ENCODE results near the gene ANKRD13B. TPM values are rescaled to one million over a fixed set of nuclear protein-coding genes. Genes with fewer than 3 reads are reported as not detected.

ANKRD13B gene
- total and polyA plus RNA-seq, 2 of the 13 experiments (the other 11 are each of a cell fraction or from before 2014, with no cell fraction given) = 1.7 to 1.8 TPM

DNA sequence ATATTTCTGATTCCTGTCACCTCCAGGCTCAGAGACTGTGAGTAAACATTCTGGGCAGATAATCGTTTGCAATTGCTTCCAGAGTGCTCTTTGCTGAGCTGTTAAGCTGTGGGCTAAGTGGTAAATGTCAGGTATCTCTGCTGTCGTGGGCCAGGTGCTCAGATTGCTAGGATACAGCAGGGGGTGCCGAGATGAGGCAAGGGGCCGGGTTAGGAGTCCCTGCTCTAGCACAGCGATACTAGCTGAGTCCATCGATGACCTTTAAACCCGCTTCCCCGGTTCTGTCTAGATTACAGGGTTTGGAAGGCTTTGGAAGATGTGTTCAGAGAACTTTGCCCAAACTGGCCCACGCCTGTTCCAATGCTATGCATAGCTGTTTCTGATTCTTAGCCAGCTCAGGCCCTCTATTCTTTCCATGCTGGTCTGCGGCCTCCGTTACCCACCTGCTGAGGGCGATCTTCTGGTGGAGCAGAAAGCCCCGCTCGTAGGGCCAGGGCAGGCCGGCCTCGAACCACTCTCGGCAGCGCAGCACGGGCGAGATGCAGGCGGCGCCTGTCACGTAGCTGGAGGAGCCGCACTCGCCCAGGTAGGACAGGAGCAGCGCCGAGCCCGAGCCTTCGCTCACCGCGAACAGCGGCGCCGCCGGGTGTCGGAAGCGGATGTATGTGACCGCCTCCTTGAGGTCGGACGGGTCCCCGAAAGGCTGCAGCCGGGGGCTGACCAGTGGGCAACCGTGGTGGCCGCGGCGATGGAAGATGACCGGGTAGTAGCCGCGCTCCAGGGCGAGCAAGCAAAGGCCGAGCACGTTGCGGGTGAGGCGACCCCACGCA lies 27.1 kb upstream of the ANKRD13B start (continued):
- TF ChIP-seq ZNF850 (CRISPR knock-in tag; conservative IDR thresholded peaks at IDR 0.05) (no peak), ZNF33A (CRISPR knock-in tag; IDR thresholded peaks at IDR 0.05; ENCODE audit: borderline replicate concordance) (no peak), ZNF605 (CRISPR knock-in tag; IDR thresholded peaks at IDR 0.05) (peak; percentile 71), HOXA9 (CRISPR knock-in tag; IDR thresholded peaks at IDR 0.05; ENCODE audit: borderline replicate concordance) (no peak), ZNF12 (CRISPR knock-in tag; IDR thresholded peaks at IDR 0.05) (no peak; the same call in 1 of the 2 replicates), GTF3A (CRISPR knock-in tag; conservative IDR thresholded peaks at IDR 0.05) (no peak), MBD4 (IDR thresholded peaks at IDR 0.05; ENCODE audit: borderline replicate concordance, low read length) (no peak), ZNF30 (CRISPR knock-in tag; IDR thresholded peaks at IDR 0.05) (peak; percentile 67; the same call in 1 of the 2 replicates), ZBTB42 (CRISPR knock-in tag; IDR thresholded peaks at IDR 0.05) (no peak), TP53 (CRISPR knock-in tag; conservative IDR thresholded peaks at IDR 0.05) (no peak), NR1H2 (CRISPR knock-in tag; IDR thresholded peaks at IDR 0.05; ENCODE audit: borderline replicate concordance, low read depth) (0 out of 2 replicates have a peak, but pooled peaks have one; percentile 7), ZNF326 (CRISPR knock-in tag; IDR thresholded peaks at IDR 0.05; ENCODE audit: borderline replicate concordance) (no peak), ATM (IDR thresholded peaks at IDR 0.05; ENCODE audit: borderline replicate concordance) (no peak), SP5 (CRISPR knock-in tag; IDR thresholded peaks at IDR 0.05; ENCODE audit: borderline replicate concordance, low read depth) (no peak), FOXJ3 (CRISPR knock-in tag; IDR thresholded peaks at IDR 0.05; ENCODE audit: borderline replicate concordance) (no peak), ZNF570 (CRISPR knock-in tag; IDR thresholded peaks at IDR 0.05; ENCODE audit: borderline replicate concordance) (no peak), RELA (CRISPR knock-in tag; IDR thresholded peaks at IDR 0.05) (no peak), ZNF274 (CRISPR knock-in tag; IDR thresholded peaks at IDR 0.05) (peak; percentile 34; the same call in 1 of the 2 replicates)
- TF ChIP-seq, protein P1, sequence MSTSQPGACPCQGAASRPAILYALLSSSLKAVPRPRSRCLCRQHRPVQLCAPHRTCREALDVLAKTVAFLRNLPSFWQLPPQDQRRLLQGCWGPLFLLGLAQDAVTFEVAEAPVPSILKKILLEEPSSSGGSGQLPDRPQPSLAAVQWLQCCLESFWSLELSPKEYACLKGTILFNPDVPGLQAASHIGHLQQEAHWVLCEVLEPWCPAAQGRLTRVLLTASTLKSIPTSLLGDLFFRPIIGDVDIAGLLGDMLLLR (CRISPR knock-in tag; IDR thresholded peaks at IDR 0.05) = no peak
- TF ChIP-seq, protein P2, sequence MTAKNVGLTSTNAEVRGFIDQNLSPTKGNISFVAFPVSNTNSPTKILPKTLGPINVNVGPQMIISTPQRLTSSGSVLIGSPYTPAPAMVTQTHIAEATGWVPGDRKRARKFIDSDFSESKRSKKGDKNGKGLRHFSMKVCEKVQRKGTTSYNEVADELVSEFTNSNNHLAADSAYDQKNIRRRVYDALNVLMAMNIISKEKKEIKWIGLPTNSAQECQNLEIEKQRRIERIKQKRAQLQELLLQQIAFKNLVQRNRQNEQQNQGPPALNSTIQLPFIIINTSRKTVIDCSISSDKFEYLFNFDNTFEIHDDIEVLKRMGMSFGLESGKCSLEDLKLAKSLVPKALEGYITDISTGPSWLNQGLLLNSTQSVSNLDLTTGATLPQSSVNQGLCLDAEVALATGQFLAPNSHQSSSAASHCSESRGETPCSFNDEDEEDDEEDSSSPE (CRISPR knock-in tag; IDR thresholded peaks at IDR 0.05) = no peak; the same call in 1 of the 2 replicates
- TF ChIP-seq, protein P3, sequence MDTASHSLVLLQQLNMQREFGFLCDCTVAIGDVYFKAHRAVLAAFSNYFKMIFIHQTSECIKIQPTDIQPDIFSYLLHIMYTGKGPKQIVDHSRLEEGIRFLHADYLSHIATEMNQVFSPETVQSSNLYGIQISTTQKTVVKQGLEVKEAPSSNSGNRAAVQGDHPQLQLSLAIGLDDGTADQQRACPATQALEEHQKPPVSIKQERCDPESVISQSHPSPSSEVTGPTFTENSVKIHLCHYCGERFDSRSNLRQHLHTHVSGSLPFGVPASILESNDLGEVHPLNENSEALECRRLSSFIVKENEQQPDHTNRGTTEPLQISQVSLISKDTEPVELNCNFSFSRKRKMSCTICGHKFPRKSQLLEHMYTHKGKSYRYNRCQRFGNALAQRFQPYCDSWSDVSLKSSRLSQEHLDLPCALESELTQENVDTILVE (CRISPR knock-in tag; IDR thresholded peaks at IDR 0.05) = no peak
- TF ChIP-seq, protein P4, sequence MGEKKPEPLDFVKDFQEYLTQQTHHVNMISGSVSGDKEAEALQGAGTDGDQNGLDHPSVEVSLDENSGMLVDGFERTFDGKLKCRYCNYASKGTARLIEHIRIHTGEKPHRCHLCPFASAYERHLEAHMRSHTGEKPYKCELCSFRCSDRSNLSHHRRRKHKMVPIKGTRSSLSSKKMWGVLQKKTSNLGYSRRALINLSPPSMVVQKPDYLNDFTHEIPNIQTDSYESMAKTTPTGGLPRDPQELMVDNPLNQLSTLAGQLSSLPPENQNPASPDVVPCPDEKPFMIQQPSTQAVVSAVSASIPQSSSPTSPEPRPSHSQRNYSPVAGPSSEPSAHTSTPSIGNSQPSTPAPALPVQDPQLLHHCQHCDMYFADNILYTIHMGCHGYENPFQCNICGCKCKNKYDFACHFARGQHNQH (CRISPR knock-in tag; IDR thresholded peaks at IDR 0.05) = 0 out of 2 replicates have a peak, but pooled peaks have one; percentile 17

All from HepG2 (cell line).